GM12878 (cell line): ENCODE results near the gene SNAPC3. TPM values are rescaled to one million over a fixed set of nuclear protein-coding genes. Genes with fewer than 3 reads are reported as not detected.

Experiments used
- BACH1 ChIP-seq: fragments of 450-650 bp; IDR thresholded peaks from 2 replicates; pipeline ENCODE4 v1.6.1; 2017; ENCODE audit warnings: mild to moderate bottlenecking, borderline replicate concordance
- BCL3 ChIP-seq: IDR thresholded peaks from 2 replicates; pipeline ENCODE4 v1.6.1; 2011; ENCODE audit warnings: borderline replicate concordance, low read depth, mild to moderate bottlenecking, moderate library complexity, low read length; ENCODE audit not compliant: insufficient read depth, poor library complexity, severe bottlenecking
- BMI1 ChIP-seq: fragments of 450-650 bp; IDR thresholded peaks from 2 replicates; pipeline ENCODE4 v1.6.1; 2016; ENCODE audit warnings: mild to moderate bottlenecking, moderate library complexity, borderline replicate concordance
- CBX5 ChIP-seq: sonication (generic); IDR thresholded peaks from 2 replicates; pipeline ENCODE4 v1.6.1; 2016; ENCODE audit warnings: low read depth, moderate library complexity, mild to moderate bottlenecking, inconsistent platforms
- DPF2 ChIP-seq: fragments of 450-650 bp; IDR thresholded peaks from 2 replicates; pipeline ENCODE4 v1.6.1; 2017; ENCODE audit warnings: mild to moderate bottlenecking
- ELK1 ChIP-seq: IDR thresholded peaks from 2 replicates; pipeline ENCODE4 v1.6.1; 2012; ENCODE audit warnings: low read depth, low read length, improper control_type of control experiment
- IRF5 ChIP-seq: fragments of 450-650 bp; IDR thresholded peaks from 2 replicates; pipeline ENCODE4 v1.6.1; 2017; ENCODE audit warnings: borderline replicate concordance
- NBN ChIP-seq: fragments of 450-650 bp; IDR thresholded peaks from 2 replicates; pipeline ENCODE4 v1.6.1; 2016
- NFIC ChIP-seq: IDR thresholded peaks from 2 replicates; pipeline ENCODE4 v1.6.1; 2012; ENCODE audit warnings: low read depth, mild to moderate bottlenecking, inconsistent platforms, low read length, moderate library complexity
- PAX5 ChIP-seq: IDR thresholded peaks from 2 replicates; pipeline ENCODE4 v1.6.1; 2011; ENCODE audit warnings: low read depth, low read length, borderline replicate concordance
- RAD51 ChIP-seq: fragments of 450-650 bp; IDR thresholded peaks from 2 replicates; pipeline ENCODE4 v1.6.1; 2016; ENCODE audit warnings: moderate library complexity, mild to moderate bottlenecking, inconsistent platforms
- RUNX3 ChIP-seq: IDR thresholded peaks from 2 replicates; pipeline ENCODE4 v1.6.1; 2012; ENCODE audit warnings: low read length, inconsistent platforms
- SMAD5 ChIP-seq: IDR thresholded peaks from 2 replicates; pipeline ENCODE4 v1.6.1; 2016; ENCODE audit warnings: antibody characterized with exemption, low read depth
- SMARCA5 ChIP-seq: fragments of 450-650 bp; IDR thresholded peaks from 2 replicates; pipeline ENCODE4 v1.6.1; 2017; ENCODE audit warnings: mild to moderate bottlenecking
- SMC3 ChIP-seq: IDR thresholded peaks from 2 replicates; pipeline ENCODE4 v1.6.1; 2011; ENCODE audit warnings: low read length, improper control_type of control experiment, borderline replicate concordance
- TARDBP ChIP-seq: IDR thresholded peaks from 2 replicates; pipeline ENCODE4 v1.6.1; 2016; ENCODE audit warnings: borderline replicate concordance
- ZBTB4 ChIP-seq: fragments of 450-650 bp; formaldehyde crosslinking; IDR thresholded peaks from 2 replicates; pipeline ENCODE4 v1.4.0; 2022; ENCODE audit warnings: mild to moderate bottlenecking, moderate library complexity
- ZNF207 ChIP-seq: fragments of 450-650 bp; IDR thresholded peaks from 2 replicates; pipeline ENCODE4 v1.6.1; 2014; ENCODE audit warnings: antibody characterized with exemption, mild to moderate bottlenecking, borderline replicate concordance
- polyA plus RNA-seq, 11 experiments: library from polyadenylated mRNA; depleted of rRNA in 4 of 11; unstranded in 6 of 11; stranded (reverse) in 5 of 11; fragments of >200 nt; fragmentation: Nextera tagmentation in 4 of 11; fragmentation: Illumina TruSeq in 1 of 11; extraction: Ambion mirVana in 4 of 11; extraction: Trizol in 1 of 11; gene quantifications; 1 replicate in 1 of 11; 2 replicates in 10 of 11; pipeline versions ENCODE4 v1.2.1 to v1.2.3, GENCODE V29; 2011 to 2016; ENCODE audit warnings: inconsistent platforms in 2 of 11, missing spikeins in 2 of 11, low read depth in 1 of 11
- total RNA-seq, 4 experiments: library from RNA; depleted of rRNA in 3 of 4; stranded (reverse); fragments of >200 nt in 3 of 4; fragmentation: Illumina TruSeq in 1 of 4; extraction: Trizol in 1 of 4; gene quantifications; 2 replicates each; pipeline versions ENCODE4 v1.2.1 to v1.2.3, GENCODE V29; 2013 to 2021
- TF ChIP-seq, protein P1 (sequence below): fragments of 450-650 bp; IDR thresholded peaks from 2 replicates; pipeline ENCODE4 v1.6.1; 2014; ENCODE audit warnings: mild to moderate bottlenecking
- TF ChIP-seq, protein P2 (sequence below): fragments of 450-650 bp; IDR thresholded peaks from 2 replicates; pipeline ENCODE4 v1.6.1; 2016; ENCODE audit warnings: mild to moderate bottlenecking

Gene SNAPC3
- total and polyA plus RNA-seq, 10 of the 15 experiments (the other 5 are each of a cell fraction or from before 2014, with no cell fraction given): 5.7 to 47.4 (median 24.6) TPM

DNA sequence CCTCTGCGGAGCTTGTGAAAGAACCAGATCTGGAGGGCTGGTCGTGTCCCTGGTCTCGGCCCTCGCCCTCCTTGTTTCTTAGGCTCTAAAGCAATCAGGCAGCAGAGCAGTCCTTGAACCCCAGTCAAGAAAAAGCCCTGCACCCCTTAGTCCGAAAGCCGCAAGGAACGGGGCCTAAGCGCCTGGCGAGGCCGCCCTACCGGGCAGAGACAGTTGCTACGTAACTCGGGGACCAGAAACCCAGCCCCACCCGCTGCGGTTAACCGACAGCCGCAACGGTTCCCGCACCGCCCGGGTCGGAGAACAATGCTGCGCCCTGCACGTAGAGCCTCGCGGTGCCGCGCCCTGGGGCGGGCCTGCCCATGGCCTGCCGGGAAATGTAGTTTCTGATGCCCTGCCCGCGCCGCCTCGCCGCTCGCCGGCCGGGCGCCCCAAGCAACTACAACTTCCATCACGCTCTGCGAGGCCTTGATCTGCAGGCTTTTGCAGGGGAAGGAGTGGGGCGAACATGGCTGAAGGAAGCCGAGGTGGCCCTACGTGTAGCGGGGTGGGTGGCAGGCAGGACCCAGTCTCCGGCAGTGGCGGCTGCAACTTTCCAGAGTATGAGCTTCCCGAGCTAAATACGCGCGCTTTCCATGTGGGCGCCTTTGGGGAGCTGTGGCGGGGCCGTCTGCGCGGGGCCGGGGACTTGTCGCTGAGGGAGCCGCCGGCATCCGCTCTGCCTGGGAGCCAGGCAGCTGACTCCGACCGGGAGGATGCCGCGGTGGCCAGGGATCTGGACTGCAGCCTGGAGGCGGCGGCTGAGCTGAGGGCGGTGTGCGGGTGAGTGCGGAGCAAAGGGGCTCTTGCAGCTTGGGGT is at the start of gene SNAPC3 (continued):
- no peak for TF ChIP-seq ZBTB4 (CRISPR knock-in tag)
- TF ChIP-seq SMAD5: peak; percentile 76; the same call in 1 of the 2 replicates
- TF ChIP-seq SMC3: no peak
- TF ChIP-seq SMARCA5: peak; percentile 70; the same call in 1 of the 2 replicates
- TF ChIP-seq TARDBP: peak; percentile 92
- TF ChIP-seq BACH1: no peak; the same call in 1 of the 2 replicates
- TF ChIP-seq PAX5: peak; percentile 46; the same call in 1 of the 2 replicates
- TF ChIP-seq, protein P1, sequence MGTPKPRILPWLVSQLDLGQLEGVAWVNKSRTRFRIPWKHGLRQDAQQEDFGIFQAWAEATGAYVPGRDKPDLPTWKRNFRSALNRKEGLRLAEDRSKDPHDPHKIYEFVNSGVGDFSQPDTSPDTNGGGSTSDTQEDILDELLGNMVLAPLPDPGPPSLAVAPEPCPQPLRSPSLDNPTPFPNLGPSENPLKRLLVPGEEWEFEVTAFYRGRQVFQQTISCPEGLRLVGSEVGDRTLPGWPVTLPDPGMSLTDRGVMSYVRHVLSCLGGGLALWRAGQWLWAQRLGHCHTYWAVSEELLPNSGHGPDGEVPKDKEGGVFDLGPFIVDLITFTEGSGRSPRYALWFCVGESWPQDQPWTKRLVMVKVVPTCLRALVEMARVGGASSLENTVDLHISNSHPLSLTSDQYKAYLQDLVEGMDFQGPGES: no peak
- peak; percentile 69; the same call in 1 of the 2 replicates for TF ChIP-seq NBN
- TF ChIP-seq CBX5: 0 out of 2 replicates have a peak, but pooled peaks have one; percentile 13
- TF ChIP-seq BCL3: no peak
- peak; percentile 66 for TF ChIP-seq ELK1
- peak; percentile 95 for TF ChIP-seq IRF5
- TF ChIP-seq RAD51: no peak
- peak; percentile 94 for TF ChIP-seq DPF2
- peak; percentile 37; the same call in 1 of the 2 replicates for TF ChIP-seq NFIC
- no peak for TF ChIP-seq BMI1
- 0 out of 2 replicates have a peak, but pooled peaks have one; percentile 73 for TF ChIP-seq ZNF207
- TF ChIP-seq, protein P2, sequence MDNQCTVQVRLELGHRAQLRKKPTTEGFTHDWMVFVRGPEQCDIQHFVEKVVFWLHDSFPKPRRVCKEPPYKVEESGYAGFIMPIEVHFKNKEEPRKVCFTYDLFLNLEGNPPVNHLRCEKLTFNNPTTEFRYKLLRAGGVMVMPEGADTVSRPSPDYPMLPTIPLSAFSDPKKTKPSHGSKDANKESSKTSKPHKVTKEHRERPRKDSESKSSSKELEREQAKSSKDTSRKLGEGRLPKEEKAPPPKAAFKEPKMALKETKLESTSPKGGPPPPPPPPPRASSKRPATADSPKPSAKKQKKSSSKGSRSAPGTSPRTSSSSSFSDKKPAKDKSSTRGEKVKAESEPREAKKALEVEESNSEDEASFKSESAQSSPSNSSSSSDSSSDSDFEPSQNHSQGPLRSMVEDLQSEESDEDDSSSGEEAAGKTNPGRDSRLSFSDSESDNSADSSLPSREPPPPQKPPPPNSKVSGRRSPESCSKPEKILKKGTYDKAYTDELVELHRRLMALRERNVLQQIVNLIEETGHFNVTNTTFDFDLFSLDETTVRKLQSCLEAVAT: peak; percentile 98
- TF ChIP-seq RUNX3: peak; percentile 99
